GM10847 (cell line): ENCODE measurements around the gene TXNRD2.

Experiments used
- POLR2A ChIP-seq: IDR thresholded peaks from 2 replicates; pipeline ENCODE4 v1.6.1; 2011; ENCODE audit not compliant: insufficient read length; ENCODE audit errors: extremely low read depth

TXNRD2 gene

DNA sequence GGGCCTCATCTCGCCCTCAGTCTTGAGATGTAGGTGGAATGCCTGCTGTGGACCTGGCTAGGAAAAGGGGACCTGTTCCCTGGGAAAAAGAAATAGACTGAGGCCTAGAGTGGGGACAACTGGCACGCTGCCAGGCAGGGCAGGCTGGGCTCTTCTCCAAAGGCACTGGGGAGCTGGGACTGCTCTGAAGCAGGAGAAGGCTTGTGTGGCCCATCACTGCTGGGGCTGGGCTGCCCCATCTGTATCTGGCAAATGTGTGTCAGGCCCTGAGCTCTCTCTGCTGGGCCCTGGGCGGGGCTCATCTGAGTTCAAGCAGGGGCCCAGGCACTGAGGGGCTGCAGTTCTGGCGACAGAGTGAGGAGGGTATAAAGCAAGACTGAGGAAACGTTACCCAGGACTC lies 42.1 kb upstream of the TXNRD2 start:
- TF ChIP-seq POLR2A: no peak

DNA sequence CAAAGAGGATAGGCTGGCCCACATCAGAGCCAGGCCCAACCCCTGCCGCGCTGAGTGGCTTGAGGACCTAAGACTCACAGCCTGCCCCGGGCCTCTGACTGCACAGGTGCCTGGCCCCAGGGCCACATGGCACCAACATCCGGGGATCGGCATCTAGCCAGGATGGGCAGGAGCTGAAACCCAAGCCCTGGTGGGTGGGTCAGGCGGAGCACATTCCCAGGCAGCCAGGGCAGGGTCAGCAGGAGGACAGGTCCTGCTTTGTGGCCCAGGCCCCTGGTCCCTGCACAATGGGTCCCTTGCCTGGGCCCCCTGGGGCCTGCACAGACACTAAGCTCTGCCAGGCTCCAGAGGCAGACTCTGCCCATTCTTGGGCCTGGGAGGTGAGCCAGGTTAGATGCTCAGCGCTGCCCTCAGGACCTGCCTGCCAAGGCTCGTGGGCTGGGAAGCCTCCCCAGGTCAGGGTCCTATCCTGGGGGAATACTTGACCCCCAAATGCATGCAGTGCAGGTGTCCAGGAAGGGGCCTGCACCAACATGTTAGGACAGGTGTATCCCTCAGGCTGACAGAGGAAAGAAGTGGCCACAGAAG lies 41.5 kb upstream of the TXNRD2 start:
- TF ChIP-seq POLR2A: no peak

DNA sequence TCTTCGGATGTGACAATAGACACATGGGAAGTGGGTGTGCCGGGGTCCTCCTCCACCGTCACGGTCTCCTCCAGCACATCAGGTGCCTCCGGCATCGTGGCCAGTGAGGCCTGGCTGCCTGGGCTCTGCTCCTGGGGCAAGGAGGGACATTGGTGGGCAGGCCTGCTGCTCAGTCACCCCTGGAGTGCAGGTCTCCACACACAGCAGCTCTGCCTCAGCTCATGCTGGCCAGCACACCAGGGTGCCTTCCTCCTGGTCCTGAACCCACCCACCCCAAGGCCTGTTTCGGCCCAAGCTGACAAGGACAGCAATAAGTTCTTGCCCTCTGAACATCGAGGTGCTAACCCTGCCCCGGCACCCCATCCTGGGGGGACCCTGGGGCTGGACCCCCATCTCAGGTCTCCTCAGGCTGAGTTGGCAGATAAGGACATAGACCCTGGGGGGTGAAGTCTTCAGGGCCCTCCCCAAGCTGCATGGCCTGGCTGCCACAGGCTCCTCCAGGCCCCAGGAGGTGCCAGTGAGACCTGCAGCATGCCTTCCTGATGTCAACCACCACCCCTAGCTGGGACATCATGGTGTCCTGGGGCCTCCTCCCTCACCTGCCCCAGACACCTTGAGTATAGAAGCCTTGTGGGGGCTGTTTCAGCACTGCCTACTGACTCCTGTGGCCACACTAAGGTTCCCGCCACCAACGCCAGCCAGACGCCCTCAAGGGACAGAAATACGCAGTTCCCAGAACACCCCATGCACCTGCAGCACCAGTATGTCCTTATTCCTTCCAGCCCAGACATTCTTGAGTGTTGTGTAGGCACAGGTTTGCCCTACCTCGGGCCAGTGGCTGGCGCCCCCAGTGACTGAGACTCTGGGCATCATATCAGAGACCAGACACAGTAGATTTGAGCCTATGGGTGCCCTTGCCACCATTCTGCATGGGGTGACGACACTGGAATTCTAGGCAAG lies 40.6 kb upstream of the TXNRD2 start:
- TF ChIP-seq POLR2A: no peak

DNA sequence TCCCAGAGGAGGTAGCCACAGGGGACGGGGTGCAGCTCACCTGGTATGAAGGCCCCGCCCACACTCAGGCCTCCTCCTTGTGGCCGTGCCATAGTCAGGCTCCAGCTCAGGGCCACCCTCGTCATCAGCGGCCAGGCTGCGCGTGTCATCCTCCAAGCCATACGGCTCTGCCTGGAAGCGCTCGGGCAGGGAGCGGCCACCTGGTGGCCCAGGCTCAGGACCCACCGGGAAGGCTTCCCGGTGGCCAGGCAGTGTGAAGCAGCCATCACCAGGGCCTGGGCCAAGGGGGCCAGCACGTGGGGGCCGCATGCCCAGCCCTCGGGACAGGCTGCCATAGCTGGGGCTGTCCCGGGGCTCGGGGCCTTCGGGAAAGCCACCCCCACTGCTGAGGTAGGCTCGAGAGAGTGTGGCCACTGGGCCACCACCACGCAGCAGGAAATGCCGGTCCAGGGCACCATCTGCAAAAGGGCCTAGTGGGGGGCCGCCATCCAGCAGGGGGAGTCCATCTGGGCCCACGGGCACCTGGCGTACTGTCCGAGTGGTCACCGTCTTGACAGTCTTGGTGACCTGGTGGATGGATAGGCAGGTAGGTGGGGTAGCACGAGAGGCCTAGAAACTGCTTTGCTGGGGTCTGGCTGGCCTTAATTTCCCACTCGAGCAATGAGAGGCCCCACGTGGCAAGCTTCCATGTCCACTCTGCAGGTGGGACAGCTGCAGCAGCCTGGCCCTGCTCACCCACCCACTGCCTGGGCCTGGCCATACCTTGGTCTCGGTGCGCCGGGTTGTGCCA lies 39.7 kb upstream of the TXNRD2 start:
- no peak for TF ChIP-seq POLR2A

DNA sequence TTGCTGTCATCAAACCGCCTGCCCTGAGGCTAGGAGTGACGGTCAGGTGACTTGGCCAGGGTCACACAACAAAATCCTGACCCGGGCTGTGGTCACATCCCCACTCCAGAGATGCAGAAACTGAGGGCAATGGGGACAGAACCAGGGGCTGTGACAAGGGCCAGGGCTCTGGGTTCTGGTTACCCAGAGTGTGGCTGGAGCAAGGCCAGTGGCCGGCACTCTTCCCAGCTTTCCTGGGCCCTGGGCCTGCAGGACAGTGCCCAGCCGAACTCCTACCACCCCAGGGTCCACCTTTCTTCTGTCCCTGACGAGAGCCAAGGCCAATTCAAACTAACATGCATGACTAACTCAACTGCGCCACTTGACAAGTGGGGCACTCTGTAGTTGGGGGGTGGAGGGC lies 39.1 kb upstream of the TXNRD2 start:
- no peak for TF ChIP-seq POLR2A

DNA sequence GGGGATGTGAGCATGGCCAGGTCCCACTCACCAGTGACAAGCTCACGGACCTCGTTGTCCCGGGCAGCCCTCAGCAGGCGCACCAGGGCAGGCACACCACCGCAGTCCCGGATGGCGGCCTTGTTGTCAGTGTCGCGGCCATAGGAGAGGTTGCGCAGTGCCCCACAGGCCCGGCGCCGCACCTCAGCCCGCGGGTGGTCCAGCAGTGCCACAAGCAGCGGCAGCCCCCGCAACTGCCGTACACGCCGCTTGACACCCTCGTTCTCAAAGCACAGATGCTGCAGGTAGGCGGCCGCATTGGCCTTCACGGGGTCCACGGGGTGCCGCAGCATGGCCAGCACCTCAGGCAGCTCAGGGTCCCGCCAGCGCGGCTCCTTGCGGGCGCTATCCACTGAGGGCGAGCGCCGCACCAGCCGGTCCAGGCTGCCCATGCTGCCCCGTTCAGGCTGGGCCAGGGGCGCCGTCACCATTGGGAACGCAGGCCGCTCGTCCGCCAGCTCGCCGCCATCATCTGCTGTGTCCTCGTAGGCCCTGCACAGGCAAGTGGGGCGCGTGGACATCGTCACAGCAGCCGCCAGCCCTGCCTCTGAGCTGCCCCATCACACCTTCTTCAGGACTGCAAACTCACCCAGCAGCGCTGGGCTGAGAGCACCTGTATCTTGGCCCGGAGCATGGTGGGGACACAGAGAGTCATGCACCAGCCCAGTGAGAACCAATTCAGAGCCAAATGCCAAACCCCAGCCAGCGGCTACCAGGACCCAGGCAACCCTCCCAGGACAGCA lies 38.3 kb upstream of the TXNRD2 start:
- TF ChIP-seq POLR2A: no peak

DNA sequence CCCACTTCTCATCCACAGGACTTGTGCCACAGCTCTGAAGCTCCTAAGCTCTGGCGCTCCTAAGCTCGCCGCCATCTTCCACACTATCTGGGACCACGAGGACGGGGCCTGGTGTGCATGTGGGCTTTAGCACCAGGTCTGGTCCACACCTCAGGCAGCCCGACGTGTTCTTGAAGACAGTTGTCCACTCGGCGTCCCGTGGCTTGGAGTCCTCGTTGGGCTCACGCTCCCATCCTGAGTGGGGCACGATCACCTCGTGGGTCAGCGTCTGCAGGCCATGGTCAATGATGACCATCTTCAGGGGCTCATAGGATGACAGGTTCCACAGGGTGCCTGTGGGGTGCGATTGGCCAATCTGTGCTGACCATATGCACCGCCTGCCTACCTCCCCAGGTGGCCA lies 37.1 kb upstream of the TXNRD2 start:
- no peak for TF ChIP-seq POLR2A

DNA sequence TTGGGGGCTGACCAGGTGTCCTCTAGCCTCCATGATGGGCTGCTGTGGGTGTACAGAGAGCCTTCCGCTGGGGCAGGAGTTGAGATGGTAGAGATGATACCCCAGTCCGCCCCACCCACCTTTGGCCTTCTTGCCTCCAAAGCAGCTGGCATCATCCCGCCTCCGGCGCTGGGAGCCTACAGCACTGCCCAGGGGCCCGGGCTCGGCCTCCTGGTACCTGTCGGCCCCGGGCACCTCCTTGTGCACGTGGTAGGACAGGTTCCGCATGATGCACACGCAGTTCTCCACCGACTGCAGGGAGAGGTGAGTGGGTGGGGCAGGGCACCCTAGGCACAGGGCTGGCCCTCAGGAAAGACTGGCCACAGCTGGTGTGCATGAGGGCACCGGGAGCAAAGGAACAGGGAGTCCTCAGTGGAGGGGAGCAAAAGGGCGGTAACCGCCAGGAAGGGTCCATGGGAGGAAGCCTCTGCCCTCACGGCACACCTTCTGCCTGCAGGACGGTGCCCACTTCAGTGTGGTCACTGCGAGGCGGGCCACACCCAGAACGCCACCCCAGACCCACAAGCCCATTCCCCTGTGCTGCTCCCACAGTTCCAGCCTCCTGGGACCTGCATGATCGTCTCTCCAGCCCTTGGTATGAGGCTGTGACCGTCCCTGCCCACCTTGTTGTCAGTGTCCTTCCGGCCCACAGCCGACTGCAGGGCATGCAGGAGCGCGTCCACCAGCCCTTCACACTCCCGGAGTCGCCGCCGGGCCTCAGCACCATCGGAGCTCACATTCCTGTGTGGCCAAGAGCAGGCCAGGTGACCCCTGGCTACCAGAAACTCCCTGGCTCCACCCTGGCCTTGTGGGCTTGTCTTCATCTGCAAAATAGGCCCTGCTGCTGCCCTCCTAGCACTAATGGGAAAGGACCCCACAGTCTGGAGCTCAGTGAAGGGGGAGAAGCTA lies 36.0 kb upstream of the TXNRD2 start:
- no peak for TF ChIP-seq POLR2A

DNA sequence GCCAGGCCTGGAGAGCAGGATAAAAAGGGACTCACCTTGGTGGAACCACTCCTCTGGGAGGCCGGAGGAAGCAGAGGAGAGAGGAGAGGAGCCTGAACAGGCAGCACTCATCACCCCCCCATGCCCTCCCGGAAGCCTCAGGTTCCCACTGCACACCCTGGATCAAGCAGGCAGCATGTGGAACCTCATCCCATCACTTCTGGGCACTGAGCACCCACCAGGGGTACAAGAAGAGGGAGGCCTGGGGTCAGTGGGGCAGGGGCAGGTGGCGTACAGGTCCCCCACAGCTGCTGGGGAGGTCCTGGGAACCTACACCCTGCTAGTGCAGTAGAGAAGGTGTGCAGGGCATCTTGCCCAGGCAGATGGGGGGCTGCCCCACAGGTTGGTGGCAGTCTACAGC lies 35.1 kb upstream of the TXNRD2 start:
- no peak for TF ChIP-seq POLR2A

DNA sequence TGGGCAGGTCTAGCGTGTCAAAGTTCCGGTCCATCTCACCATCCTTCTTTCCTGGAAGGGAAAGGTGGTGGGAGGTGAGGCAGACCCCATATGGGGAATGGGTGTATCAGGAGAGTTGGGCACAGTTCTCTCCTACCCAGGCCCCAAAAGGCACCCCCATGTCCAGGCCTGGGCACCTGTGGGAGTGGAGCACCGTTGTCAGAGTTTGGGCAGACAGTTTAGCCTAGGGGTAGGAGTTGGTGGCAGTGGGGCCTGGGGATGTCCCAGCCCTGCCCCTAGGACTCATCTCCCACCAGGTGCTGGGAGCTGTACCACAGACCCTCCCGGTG lies 34.1 kb upstream of the TXNRD2 start:
- TF ChIP-seq POLR2A: no peak

DNA sequence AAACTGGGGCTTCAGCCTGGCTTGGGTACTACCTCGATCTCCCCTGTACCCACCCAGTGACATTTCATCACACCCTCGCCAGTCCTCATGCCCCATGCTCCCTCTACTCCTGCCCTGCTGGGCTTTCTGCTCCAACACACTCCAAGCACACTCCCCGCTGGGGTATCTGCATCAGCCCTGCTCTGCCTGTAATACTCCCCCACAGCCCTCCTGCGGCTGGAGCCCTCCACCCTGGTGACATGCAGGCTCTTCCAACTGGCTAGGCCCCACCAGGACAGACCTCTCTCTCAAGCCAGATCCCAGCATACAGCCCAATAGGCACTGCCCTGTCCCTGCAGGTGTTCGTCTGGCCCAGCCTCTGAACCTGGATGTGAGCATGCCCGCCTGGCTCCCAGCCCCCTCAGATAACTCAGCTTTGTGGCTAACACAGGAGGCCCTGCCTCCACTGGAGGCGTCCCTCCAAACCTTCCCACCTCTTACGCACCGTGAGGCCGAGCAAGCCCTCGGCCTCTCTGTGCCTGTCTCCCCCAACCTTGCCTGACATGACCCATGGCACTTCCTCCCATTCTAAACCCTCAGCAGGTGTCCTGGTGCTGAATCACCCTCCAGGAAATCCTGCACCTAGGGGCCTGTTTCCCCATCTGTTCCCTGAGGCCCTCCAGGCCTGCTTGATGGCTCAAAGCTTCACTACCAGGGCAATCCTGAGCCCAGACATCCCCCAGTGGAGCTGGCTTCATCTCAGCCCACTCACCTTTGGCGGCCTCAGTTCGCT lies 33.5 kb upstream of the TXNRD2 start:
- TF ChIP-seq POLR2A: no peak

DNA sequence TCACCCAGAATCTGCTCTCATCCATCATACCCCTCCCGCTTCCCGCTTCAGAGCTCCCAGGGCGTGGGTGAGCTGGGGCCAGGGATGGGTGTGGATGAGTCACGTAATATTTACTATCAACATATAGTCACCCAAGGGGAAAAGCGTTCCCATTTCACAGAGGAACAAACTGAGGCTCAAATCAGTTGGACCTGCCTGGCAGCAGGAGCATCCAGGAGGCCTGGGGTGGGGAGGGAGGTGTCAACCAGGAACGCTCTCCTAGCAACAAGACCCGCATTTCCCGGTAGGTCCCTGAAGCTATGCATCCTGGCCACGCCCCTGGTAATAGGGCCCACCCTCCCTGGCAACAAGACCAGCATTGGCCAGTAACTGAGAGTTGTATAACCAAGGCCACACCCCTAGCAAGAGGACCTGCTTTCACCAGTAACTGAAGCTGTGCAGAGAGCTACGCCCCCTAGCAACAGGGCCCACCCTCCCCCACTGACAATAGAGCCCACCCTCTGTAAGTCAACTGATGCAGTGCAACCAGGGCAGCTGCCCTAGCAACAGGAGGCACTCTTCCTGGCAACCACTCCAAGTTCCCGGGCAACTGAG lies 32.7 kb upstream of the TXNRD2 start:
- no peak for TF ChIP-seq POLR2A
